ENCODE measurements around the gene CCDC12.

CCDC12 gene

GRCh38 chr3:46908294-46908985 lies 68.1 kb downstream of the CCDC12 start:
- POLR2A ChIA-PET: no interaction called here
- no peak for TF ChIP-seq SUZ12 (IDR thresholded peaks at IDR 0.05)
- TF ChIP-seq PKNOX1 (IDR thresholded peaks at IDR 0.05): no peak
- TF ChIP-seq SP1 (IDR thresholded peaks at IDR 0.05): no peak
- no peak for TF ChIP-seq FOXK2 (IDR thresholded peaks at IDR 0.05)
- no peak for TF ChIP-seq CTBP1 (IDR thresholded peaks at IDR 0.05; ENCODE audit: borderline replicate concordance)
- no peak for TF ChIP-seq ZNF384 (IDR thresholded peaks at IDR 0.05)
- no peak for TF ChIP-seq BHLHE40 (IDR thresholded peaks at IDR 0.05; ENCODE audit: borderline replicate concordance)
- TF ChIP-seq HDGF (IDR thresholded peaks at IDR 0.05; ENCODE audit: borderline replicate concordance): no peak
- no peak for TF ChIP-seq FOXA1 (IDR thresholded peaks at IDR 0.05)
- CTCF ChIA-PET: interaction anchor here (0.7 to 1.7 kb wide), 3 partner anchors 8 to 90 kb away, joined by 3 to 6 read pairs (median 5); no protein-coding TSS in a partner anchor
- DNase-seq (ENCODE audit: extremely low spot score): no peak

- no peak for TF ChIP-seq FOXK2 (IDR thresholded peaks at IDR 0.05)
- no peak for TF ChIP-seq ELF4 (IDR thresholded peaks at IDR 0.05)
- TF ChIP-seq LEF1 (IDR thresholded peaks at IDR 0.05; ENCODE audit: borderline replicate concordance): no peak
- no peak for TF ChIP-seq SP1 (IDR thresholded peaks at IDR 0.05)
- TF ChIP-seq TARDBP (IDR thresholded peaks at IDR 0.05): no peak
- no peak for TF ChIP-seq ZNF384 (IDR thresholded peaks at IDR 0.05)
- TF ChIP-seq PKNOX1 (IDR thresholded peaks at IDR 0.05): no peak
- TF ChIP-seq ARNT (IDR thresholded peaks at IDR 0.05): no peak
- POLR2A ChIA-PET: no interaction called here
- DNase-seq (ENCODE audit: extremely low spot score): no peak
- CTCF ChIA-PET: no interaction called here
Observed at GRCh38 chr3:46907960-46908293, 68.6 kb downstream of the CCDC12 start.

- POLR2A ChIA-PET: no interaction called here
- CTCF ChIA-PET: no interaction called here
- DNase-seq (ENCODE audit: extremely low spot score): no peak
- TF ChIP-seq ZNF384 (IDR thresholded peaks at IDR 0.05) (no peak), LEF1 (IDR thresholded peaks at IDR 0.05; ENCODE audit: borderline replicate concordance) (no peak), FOXK2 (IDR thresholded peaks at IDR 0.05) (no peak), L3MBTL2 (conservative IDR thresholded peaks at IDR 0.05) (no peak), ELF4 (IDR thresholded peaks at IDR 0.05) (no peak), NFRKB (IDR thresholded peaks at IDR 0.05) (no peak), PKNOX1 (IDR thresholded peaks at IDR 0.05) (no peak), TARDBP (IDR thresholded peaks at IDR 0.05) (no peak), SUZ12 (IDR thresholded peaks at IDR 0.05) (no peak), ARNT (IDR thresholded peaks at IDR 0.05) (no peak), HDGF (IDR thresholded peaks at IDR 0.05; ENCODE audit: borderline replicate concordance) (no peak), FOXA1 (IDR thresholded peaks at IDR 0.05) (no peak), BHLHE40 (IDR thresholded peaks at IDR 0.05; ENCODE audit: borderline replicate concordance) (no peak), FOXM1 (IDR thresholded peaks at IDR 0.05; ENCODE audit: borderline replicate concordance) (no peak), CTBP1 (IDR thresholded peaks at IDR 0.05; ENCODE audit: borderline replicate concordance) (no peak), SP1 (IDR thresholded peaks at IDR 0.05) (no peak)
Observed at GRCh38 chr3:46907271-46907670, 69.3 kb downstream of the CCDC12 start.

- POLR2A ChIA-PET: no interaction called here
- TF ChIP-seq ARNT (IDR thresholded peaks at IDR 0.05): no peak
- TF ChIP-seq FOXM1 (IDR thresholded peaks at IDR 0.05; ENCODE audit: borderline replicate concordance): no peak
- TF ChIP-seq HDGF (IDR thresholded peaks at IDR 0.05; ENCODE audit: borderline replicate concordance): no peak
- TF ChIP-seq CTBP1 (IDR thresholded peaks at IDR 0.05; ENCODE audit: borderline replicate concordance): no peak
- TF ChIP-seq FOXK2 (IDR thresholded peaks at IDR 0.05): no peak
- no peak for TF ChIP-seq ZNF384 (IDR thresholded peaks at IDR 0.05)
- no peak for TF ChIP-seq NFRKB (IDR thresholded peaks at IDR 0.05)
- DNase-seq (ENCODE audit: extremely low spot score): no peak
- CTCF ChIA-PET: no interaction called here
Observed at GRCh38 chr3:46906471-46907058, 70.0 kb downstream of the CCDC12 start.

GRCh38 chr3:46905661-46906451 lies 70.7 kb downstream of the CCDC12 start:
- no peak for DNase-seq (ENCODE audit: extremely low spot score)
- TF ChIP-seq NFRKB (IDR thresholded peaks at IDR 0.05) (no peak), CTBP1 (IDR thresholded peaks at IDR 0.05; ENCODE audit: borderline replicate concordance) (no peak), PKNOX1 (IDR thresholded peaks at IDR 0.05) (no peak), SUZ12 (IDR thresholded peaks at IDR 0.05) (no peak), TARDBP (IDR thresholded peaks at IDR 0.05) (no peak), ARNT (IDR thresholded peaks at IDR 0.05) (no peak), FOXK2 (IDR thresholded peaks at IDR 0.05) (no peak), FOXM1 (IDR thresholded peaks at IDR 0.05; ENCODE audit: borderline replicate concordance) (no peak), BHLHE40 (IDR thresholded peaks at IDR 0.05; ENCODE audit: borderline replicate concordance) (no peak), L3MBTL2 (conservative IDR thresholded peaks at IDR 0.05) (no peak), LEF1 (IDR thresholded peaks at IDR 0.05; ENCODE audit: borderline replicate concordance) (no peak), HDGF (IDR thresholded peaks at IDR 0.05; ENCODE audit: borderline replicate concordance) (no peak)
- CTCF ChIA-PET: no interaction called here
- POLR2A ChIA-PET: no interaction called here
